CD4-positive, alpha-beta T cell treated with Interferon gamma for 1 hour (primary cell): ENCODE data around the gene ACYP2.
A peak's percentile ranks its signal among the peaks of the same experiment; 100 is the strongest.

Source experiments
- DNase-seq: peaks from one replicate; pipeline ENCODE4 v3.0.0-alpha.2; 2020

The ACYP2 gene

GRCh38 chr2:54330926-54331835 is 215.8 kb downstream of the ACYP2 start:
- peak; percentile 2 for DNase-seq

GRCh38 chr2:54332386-54332785 is 217.0 kb downstream of the ACYP2 start:
- no peak for DNase-seq

GRCh38 chr2:54336136-54336976 is 220.9 kb downstream of the ACYP2 start:
- DNase-seq: no peak

- no peak for DNase-seq
These were observed 221.5 kb downstream of the ACYP2 start for GRCh38 chr2:54336977-54337255.

- no peak for DNase-seq
These were observed 226.2 kb downstream of the ACYP2 start for GRCh38 chr2:54341656-54342055.

GRCh38 chr2:54342603-54343002 is 227.2 kb downstream of the ACYP2 start:
- DNase-seq: no peak

- no peak for DNase-seq
These were observed 232.2 kb downstream of the ACYP2 start for GRCh38 chr2:54347622-54348021.

GRCh38 chr2:54348646-54349045 is 233.2 kb downstream of the ACYP2 start:
- DNase-seq: no peak

GRCh38 chr2:54350426-54350825 is 235.0 kb downstream of the ACYP2 start:
- DNase-seq: no peak

GRCh38 chr2:54353216-54353615 is 237.8 kb downstream of the ACYP2 start:
- DNase-seq: no peak
